Gastrocnemius medialis (tissue), 4 donors: ENCODE measurements around the gene GSG1L2. TPM values are rescaled to one million over a fixed set of nuclear protein-coding genes. Genes with fewer than 3 reads are reported as not detected.

Source experiments
- ATAC-seq, 2 donors: fragments of 150-250 bp; one replicate each; pipeline ENCODE4 v1.9.1; 2016
- DNase-seq, 2 donors: peaks; one replicate each; pipeline ENCODE4 v3.0.0-alpha.2; 2019
- H3K27ac ChIP-seq, 4 donors: fragments of 200-600 bp; sonication (generic); 1 replicate in 1 of 4; 2 replicates in 3 of 4; pipeline ENCODE4 v1.5.1; 2016 to 2018; ENCODE audit warnings: mild to moderate bottlenecking in 2 of 4, moderate library complexity in 1 of 4
- H3K27me3 ChIP-seq, 3 donors: fragments of 200-600 bp; sonication (generic) in 2 of 3; 1 replicate in 1 of 3; 2 replicates in 2 of 3; pipeline versions ENCODE4 v1.5.1 to v1.6.0; 2016 to 2019; ENCODE audit warnings: mild to moderate bottlenecking in 1 of 3, moderate library complexity in 1 of 3
- H3K36me3 ChIP-seq, 2 donors: fragments of 200-600 bp; sonication (generic) in 1 of 2; one replicate each; pipeline ENCODE4 v1.5.1; 2017 to 2018
- H3K4me1 ChIP-seq, 2 donors: fragments of 200-600 bp; sonication (generic) in 1 of 2; one replicate each; pipeline ENCODE4 v1.5.1; 2016 to 2017; ENCODE audit warnings: mild to moderate bottlenecking in 2 of 2
- H3K4me3 ChIP-seq, 4 donors: fragments of 200-600 bp; sonication (generic) in 3 of 4; 1 replicate in 1 of 4; 2 replicates in 3 of 4; pipeline ENCODE4 v1.5.1; 2016 to 2019; ENCODE audit warnings: mild to moderate bottlenecking in 2 of 4
- H3K9me3 ChIP-seq, 3 donors: fragments of 200-600 bp; sonication (generic) in 2 of 3; 1 replicate in 1 of 3; 2 replicates in 2 of 3; pipeline ENCODE4 v1.5.1; 2016 to 2019
- POLR2A ChIP-seq, 2 donors: fragments of 450-650 bp; IDR thresholded peaks; one replicate each; pipeline ENCODE4 v1.6.1; 2017; ENCODE audit warnings: antibody characterized with exemption in 2 of 2, mild to moderate bottlenecking in 2 of 2, moderate library complexity in 2 of 2
- in situ Hi-C, 4 donors: fragments of 200-750 bp; cut with MboI; loops; one replicate each; pipeline versions ENCODE4 v1.15.0 to v1.8.0; 2017; ENCODE audit warnings: low sequenced_read_pairs in 4 of 4
- intact Hi-C: fragments of 100-400 bp; cut with DNase I; formaldehyde crosslinking; loops from one replicate; pipeline ENCODE4 v1.15.1; 2023; ENCODE audit warnings: low total_unique reads
- total RNA-seq, 4 donors: library from RNA; depleted of rRNA; stranded (reverse); fragments of >200 nt; gene quantifications; one replicate each; pipeline versions ENCODE4 v1.1.0 to v1.2.3, GENCODE V29; 2016
- TF ChIP-seq, protein P1 (sequence below), 5 experiments: fragments of 450-650 bp in 3 of 5; fragments of 200-600 bp in 2 of 5; sonication (generic) in 2 of 5; IDR thresholded peaks in 4 of 5; conservative IDR thresholded peaks in 1 of 5; 1 replicate in 4 of 5; 2 replicates in 1 of 5; pipeline ENCODE4 v1.5.1; 2016 to 2019; ENCODE audit warnings: antibody characterized with exemption in 5 of 5, mild to moderate bottlenecking in 3 of 5, moderate library complexity in 3 of 5

Gene GSG1L2
- total RNA-seq, 4 donors from 2014 or later: not detected

DNA sequence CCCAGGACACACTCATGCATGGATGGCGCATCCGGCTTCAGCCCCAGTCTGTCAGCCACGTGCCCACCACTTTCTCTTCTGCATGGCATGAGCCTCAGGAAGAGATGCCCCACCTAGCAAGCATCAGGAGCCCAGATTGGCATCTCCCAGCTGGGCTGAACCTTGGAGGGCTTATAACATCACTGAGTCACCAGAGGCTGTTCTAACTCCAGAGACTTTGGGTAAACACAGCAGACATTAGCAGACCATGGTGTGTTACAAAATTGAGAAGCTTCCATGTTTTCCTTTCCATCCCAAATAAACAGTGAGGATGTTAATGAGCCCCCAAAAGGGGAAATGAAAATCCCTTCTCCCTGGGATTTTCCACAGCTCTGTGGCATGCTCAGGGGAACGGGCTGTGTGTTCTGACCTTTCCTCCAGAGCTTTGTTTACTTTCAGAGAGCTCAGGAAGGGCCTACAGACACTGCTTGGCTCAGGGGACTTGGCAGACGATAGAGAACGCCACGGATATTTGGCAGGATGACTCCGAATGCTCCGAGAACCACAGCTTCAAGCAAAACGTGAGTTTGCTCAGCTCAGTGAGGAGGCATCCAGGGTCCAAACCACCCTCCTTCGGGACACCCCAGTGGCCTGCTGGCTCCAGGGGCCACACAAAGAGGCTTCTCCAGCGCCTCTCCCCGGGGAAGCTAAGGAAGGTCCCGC, 20.3 kb upstream of the GSG1L2 start:
- no peaks in the 10 kb centered on the region for H3K27me3 ChIP-seq
- H3K4me1 ChIP-seq: peaks cover 33 to 48% of the 10 kb centered on the region in 2 donors
- intact Hi-C loops (loop anchor here (5.0 kb wide), 1 partner anchor 50 kb away; the partner anchor contains the start of gene DHRS7C), in situ Hi-C loops (no loop called here)
- H3K4me3 ChIP-seq: peak overlapping the region; percentile 18 to 38 (median 28)
- TF ChIP-seq, protein P1, sequence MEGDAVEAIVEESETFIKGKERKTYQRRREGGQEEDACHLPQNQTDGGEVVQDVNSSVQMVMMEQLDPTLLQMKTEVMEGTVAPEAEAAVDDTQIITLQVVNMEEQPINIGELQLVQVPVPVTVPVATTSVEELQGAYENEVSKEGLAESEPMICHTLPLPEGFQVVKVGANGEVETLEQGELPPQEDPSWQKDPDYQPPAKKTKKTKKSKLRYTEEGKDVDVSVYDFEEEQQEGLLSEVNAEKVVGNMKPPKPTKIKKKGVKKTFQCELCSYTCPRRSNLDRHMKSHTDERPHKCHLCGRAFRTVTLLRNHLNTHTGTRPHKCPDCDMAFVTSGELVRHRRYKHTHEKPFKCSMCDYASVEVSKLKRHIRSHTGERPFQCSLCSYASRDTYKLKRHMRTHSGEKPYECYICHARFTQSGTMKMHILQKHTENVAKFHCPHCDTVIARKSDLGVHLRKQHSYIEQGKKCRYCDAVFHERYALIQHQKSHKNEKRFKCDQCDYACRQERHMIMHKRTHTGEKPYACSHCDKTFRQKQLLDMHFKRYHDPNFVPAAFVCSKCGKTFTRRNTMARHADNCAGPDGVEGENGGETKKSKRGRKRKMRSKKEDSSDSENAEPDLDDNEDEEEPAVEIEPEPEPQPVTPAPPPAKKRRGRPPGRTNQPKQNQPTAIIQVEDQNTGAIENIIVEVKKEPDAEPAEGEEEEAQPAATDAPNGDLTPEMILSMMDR (IDR thresholded peaks at IDR 0.05 in 4 of 5, conservative IDR thresholded peaks at IDR 0.05 in 1 of 5): no peak
- no peak for TF ChIP-seq POLR2A (IDR thresholded peaks at IDR 0.05)
- no peaks in the 10 kb centered on the region for H3K9me3 ChIP-seq
- DNase-seq (peak; percentile 62 to 67), ATAC-seq (peak; percentile 75 to 82)
- no peaks in the 10 kb centered on the region for H3K36me3 ChIP-seq
- H3K27ac ChIP-seq: peak overlapping the region; percentile 30 to 87 (median 82)

DNA sequence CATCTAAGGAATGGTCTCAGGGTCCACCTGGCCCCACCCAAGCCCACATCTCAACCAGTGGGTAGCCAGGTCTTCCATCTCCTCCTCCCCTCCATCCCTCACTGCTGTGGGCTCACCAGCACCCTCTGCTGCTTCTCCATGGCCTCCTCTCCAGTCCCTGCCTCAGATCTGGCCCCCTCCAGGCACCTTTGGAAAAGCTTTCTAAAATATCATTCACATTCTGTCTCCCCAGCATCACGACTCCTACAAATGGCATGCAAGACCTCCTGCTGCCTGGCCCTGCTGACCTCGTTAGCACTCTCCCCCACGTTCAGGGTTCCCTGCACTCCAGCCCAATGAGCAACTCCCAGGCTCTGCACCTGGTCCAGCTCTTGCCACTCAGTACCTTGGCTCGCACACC, 17.6 kb upstream of the GSG1L2 start:
- Histone ChIP-seq H3K9me3 (no peaks in the 10 kb centered on the region), H3K4me1 (peaks cover 33 to 50% of the 10 kb centered on the region in 2 donors), H3K27ac (no peak overlapping the region), H3K4me3 (no peak overlapping the region), H3K27me3 (no peaks in the 10 kb centered on the region), H3K36me3 (no peaks in the 10 kb centered on the region)
- intact Hi-C loops (no loop called here), in situ Hi-C loops (no loop called here)
- no peak for DNase-seq
- TF ChIP-seq, protein P1 (IDR thresholded peaks at IDR 0.05 in 4 of 5, conservative IDR thresholded peaks at IDR 0.05 in 1 of 5): no peak
- TF ChIP-seq POLR2A (IDR thresholded peaks at IDR 0.05): no peak
- ATAC-seq: no peak

DNA sequence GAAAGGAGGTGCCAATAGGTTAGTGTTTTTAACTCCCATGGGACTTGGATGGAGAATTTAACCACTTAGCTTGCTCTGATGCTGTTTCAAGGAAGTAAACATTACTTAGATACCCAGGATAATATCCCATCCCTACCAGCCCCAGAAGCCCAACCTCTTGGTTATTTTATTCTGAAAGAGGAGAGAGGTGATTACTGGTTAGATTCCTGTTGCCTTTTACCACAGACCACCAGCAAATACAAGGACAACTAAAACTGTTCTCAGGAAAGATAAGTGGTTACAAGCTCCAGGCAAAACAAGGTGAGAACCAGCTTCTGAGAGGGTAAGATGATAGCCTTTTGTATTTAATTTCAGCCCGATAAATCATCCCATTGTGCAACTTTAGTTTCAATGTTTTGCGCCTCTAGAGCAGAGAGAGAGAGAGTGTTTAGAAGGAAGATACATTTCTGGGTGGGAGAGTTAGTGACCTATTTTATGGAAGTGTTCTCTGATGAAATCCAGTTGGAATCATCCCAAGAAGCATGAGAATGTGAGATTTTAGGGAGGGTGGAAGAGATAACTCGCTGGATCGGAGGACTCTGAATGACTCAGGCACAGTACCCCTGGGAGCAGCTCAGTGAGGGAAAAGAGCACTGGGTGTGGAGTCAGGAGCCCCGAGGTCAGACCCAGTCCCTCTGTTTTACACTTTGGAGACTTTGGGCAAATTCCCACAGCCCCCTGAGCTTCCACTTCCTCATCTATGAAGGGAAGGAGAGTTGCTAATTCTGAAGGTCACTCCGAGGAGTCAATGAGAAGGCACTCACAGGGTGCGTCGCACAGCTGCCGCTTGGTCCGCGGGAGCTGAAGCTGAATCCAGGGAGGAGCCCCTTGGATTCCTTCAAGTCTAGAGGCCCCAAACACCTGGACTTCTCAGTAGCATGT, 15.9 kb upstream of the GSG1L2 start:
- Histone ChIP-seq H3K27me3 (no peaks in the 10 kb centered on the region), H3K4me3 (peak overlapping the region in 2 of 4 donors; percentile 3 to 7), H3K9me3 (no peaks in the 10 kb centered on the region), H3K27ac (peak overlapping the region in 3 of 4 donors; percentile 60 to 75 (median 61)), H3K4me1 (peaks cover 24 to 35% of the 10 kb centered on the region in 2 donors), H3K36me3 (no peaks in the 10 kb centered on the region)
- intact Hi-C loops: no loop called here
- DNase-seq (peak in 1 of 2 donors; percentile 58), ATAC-seq (peak; percentile 62 to 76)
- in situ Hi-C loops: no loop called here
- TF ChIP-seq, protein P1 (IDR thresholded peaks at IDR 0.05 in 4 of 5, conservative IDR thresholded peaks at IDR 0.05 in 1 of 5): no peak
- no peak for TF ChIP-seq POLR2A (IDR thresholded peaks at IDR 0.05)

DNA sequence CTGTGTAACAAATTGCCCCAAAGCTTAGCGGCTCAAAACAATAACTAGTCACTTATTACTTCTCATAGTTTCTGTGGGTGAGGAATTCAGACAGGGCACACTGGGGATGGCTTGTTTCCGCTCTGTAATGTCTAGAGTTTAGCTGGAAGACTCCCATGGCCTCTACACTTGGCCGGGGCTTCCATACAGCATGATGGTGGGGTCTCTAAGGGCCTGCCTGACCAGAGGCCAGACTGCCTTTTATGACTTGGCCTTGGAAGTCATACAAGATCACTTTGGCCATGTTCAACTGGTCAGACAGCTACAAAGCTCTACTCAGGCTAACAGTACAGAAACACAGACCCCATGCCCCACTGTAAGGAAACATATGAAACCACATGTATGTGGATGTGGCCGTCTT, 12.0 kb upstream of the GSG1L2 start:
- no peak for TF ChIP-seq POLR2A (IDR thresholded peaks at IDR 0.05)
- TF ChIP-seq, protein P1 (IDR thresholded peaks at IDR 0.05 in 4 of 5, conservative IDR thresholded peaks at IDR 0.05 in 1 of 5): no peak
- Histone ChIP-seq H3K27ac (no peak overlapping the region), H3K4me1 (peaks cover 11 to 17% of the 10 kb centered on the region in 2 donors), H3K4me3 (no peak overlapping the region), H3K27me3 (no peaks in the 10 kb centered on the region), H3K9me3 (no peaks in the 10 kb centered on the region), H3K36me3 (no peaks in the 10 kb centered on the region)
- intact Hi-C loops (no loop called here), in situ Hi-C loops (no loop called here)
- ATAC-seq: no peak
- no peak for DNase-seq
